Measurements from ENCODE around the gene RFXANK. TPM values are rescaled to one million over a fixed set of nuclear protein-coding genes. Genes with fewer than 3 reads are reported as not detected.

RFXANK gene
- total and polyA plus RNA-seq, 4 donors = 46.6 to 148 (median 98.6) TPM

DNA sequence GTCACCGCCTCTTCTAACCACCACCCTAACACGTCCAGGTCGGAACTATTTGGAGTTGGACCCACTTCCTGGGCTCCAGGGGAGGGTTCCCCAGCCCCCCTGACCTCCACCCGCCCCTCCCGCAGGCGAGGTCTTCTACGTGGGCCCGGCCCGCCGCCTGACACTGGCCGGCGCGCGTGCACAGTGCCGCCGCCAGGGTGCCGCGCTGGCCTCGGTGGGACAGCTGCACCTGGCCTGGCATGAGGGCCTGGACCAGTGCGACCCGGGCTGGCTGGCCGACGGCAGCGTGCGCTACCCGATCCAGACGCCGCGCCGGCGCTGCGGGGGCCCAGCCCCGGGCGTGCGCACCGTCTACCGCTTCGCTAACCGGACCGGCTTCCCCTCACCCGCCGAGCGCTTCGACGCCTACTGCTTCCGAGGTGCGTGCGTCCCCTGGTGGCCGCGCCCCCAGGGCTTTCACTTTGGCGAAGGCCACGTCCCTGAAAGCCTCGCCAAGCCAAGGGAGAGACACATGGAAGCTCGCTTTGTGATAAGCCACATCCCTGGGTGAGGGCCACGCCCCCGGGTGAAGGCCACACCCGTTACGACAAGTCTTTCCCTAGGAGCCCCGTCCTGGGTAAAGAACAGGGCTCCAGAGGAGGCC is 32.9 kb downstream of the RFXANK start:
- no peaks in the 10 kb centered on the region for H3K9me3 ChIP-seq (ENCODE audit: control insufficient read depth in 4 of 4, insufficient read depth in 3 of 4, low read length in 3 of 4)
- ATAC-seq (ENCODE audit: insufficient read depth, low FRiP score) (peak; percentile 62), DNase-seq (peak; percentile 53 to 66 (median 63))
- TF ChIP-seq, protein P1, sequence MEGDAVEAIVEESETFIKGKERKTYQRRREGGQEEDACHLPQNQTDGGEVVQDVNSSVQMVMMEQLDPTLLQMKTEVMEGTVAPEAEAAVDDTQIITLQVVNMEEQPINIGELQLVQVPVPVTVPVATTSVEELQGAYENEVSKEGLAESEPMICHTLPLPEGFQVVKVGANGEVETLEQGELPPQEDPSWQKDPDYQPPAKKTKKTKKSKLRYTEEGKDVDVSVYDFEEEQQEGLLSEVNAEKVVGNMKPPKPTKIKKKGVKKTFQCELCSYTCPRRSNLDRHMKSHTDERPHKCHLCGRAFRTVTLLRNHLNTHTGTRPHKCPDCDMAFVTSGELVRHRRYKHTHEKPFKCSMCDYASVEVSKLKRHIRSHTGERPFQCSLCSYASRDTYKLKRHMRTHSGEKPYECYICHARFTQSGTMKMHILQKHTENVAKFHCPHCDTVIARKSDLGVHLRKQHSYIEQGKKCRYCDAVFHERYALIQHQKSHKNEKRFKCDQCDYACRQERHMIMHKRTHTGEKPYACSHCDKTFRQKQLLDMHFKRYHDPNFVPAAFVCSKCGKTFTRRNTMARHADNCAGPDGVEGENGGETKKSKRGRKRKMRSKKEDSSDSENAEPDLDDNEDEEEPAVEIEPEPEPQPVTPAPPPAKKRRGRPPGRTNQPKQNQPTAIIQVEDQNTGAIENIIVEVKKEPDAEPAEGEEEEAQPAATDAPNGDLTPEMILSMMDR (IDR thresholded peaks at IDR 0.05; ENCODE audit: control extremely low read depth, extremely low read depth) = peak; percentile 38
- H3K4me3 ChIP-seq = no peak overlapping the region
- H3K27ac ChIP-seq (ENCODE audit: low read depth in 1 of 2, low read length in 1 of 2) = no peak overlapping the region
- H3K4me1 ChIP-seq (ENCODE audit: control insufficient read depth in 5 of 5, insufficient read depth in 5 of 5, low read length in 5 of 5) = peaks cover 0 to 7% (median 0%) of the 10 kb centered on the region in 5 donors
- no peak overlapping the region for H3K9ac ChIP-seq (ENCODE audit: insufficient read depth in 1 of 2, low read length in 2 of 2)
- 1 to 2% methylated on average over 52 to 59 of the region's 59 CpGs for WGBS, 2 donors
- H3K36me3 ChIP-seq (ENCODE audit: control insufficient read depth in 4 of 4, insufficient read depth in 4 of 4, low read length in 4 of 4) = no peaks in the 10 kb centered on the region
- H3K27me3 ChIP-seq (ENCODE audit: control insufficient read depth in 3 of 3, insufficient read depth in 3 of 3, low read length in 2 of 3) = peaks cover 4 to 19% (median 12%) of the 10 kb centered on the region in 3 donors

DNA sequence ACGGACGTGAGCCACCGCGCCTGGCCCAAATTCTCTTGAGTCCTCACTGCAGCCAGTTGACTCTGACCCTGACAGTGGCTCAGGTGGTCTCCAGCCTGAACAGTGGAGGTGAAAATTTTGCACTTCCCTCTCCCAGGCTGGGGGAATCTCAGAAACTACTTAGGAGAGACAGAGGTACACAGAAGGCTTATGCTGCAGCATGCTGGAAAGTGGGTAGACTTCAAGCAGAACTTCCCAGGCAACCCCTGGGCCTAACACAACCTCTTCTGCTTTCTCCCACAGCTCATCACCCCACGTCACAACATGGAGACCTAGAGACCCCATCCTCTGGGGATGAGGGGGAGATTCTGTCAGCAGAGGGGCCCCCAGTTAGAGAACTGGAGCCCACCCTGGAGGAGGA is 34.1 kb downstream of the RFXANK start:
- no peak for ATAC-seq (ENCODE audit: insufficient read depth, low FRiP score)
- DNase-seq = no peak
- H3K9me3 ChIP-seq (ENCODE audit: control insufficient read depth in 4 of 4, insufficient read depth in 3 of 4, low read length in 3 of 4) = no peaks in the 10 kb centered on the region
- H3K27ac ChIP-seq (ENCODE audit: low read depth in 1 of 2, low read length in 1 of 2) = no peak overlapping the region
- no peak overlapping the region for H3K9ac ChIP-seq (ENCODE audit: insufficient read depth in 1 of 2, low read length in 2 of 2)
- H3K27me3 ChIP-seq (ENCODE audit: control insufficient read depth in 3 of 3, insufficient read depth in 3 of 3, low read length in 2 of 3) = peaks cover 4 to 19% (median 12%) of the 10 kb centered on the region in 3 donors
- no peak overlapping the region for H3K4me3 ChIP-seq
- no peaks in the 10 kb centered on the region for H3K36me3 ChIP-seq (ENCODE audit: control insufficient read depth in 4 of 4, insufficient read depth in 4 of 4, low read length in 4 of 4)
- peaks cover 0 to 7% (median 0%) of the 10 kb centered on the region in 5 donors for H3K4me1 ChIP-seq (ENCODE audit: control insufficient read depth in 5 of 5, insufficient read depth in 5 of 5, low read length in 5 of 5)
- TF ChIP-seq, protein P1 (IDR thresholded peaks at IDR 0.05; ENCODE audit: control extremely low read depth, extremely low read depth) = no peak
- WGBS, 2 donors = 82 to 83% methylated on average over 5 of the region's 5 CpGs

DNA sequence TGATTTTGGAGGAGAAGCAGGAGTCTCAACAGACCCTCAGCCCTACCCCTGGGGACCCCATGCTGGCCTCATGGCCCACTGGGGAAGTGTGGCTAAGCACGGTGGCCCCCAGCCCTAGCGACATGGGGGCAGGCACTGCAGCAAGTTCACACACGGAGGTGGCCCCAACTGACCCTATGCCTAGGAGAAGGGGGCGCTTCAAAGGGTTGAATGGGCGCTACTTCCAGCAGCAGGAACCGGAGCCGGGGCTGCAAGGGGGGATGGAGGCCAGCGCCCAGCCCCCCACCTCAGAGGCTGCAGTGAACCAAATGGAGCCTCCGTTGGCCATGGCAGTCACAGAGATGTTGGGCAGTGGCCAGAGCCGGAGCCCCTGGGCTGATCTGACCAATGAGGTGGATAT is 34.6 kb downstream of the RFXANK start:
- DNase-seq (no peak), ATAC-seq (ENCODE audit: insufficient read depth, low FRiP score) (no peak)
- Histone ChIP-seq H3K9me3 (ENCODE audit: control insufficient read depth in 4 of 4, insufficient read depth in 3 of 4, low read length in 3 of 4) (no peaks in the 10 kb centered on the region), H3K27me3 (ENCODE audit: control insufficient read depth in 3 of 3, insufficient read depth in 3 of 3, low read length in 2 of 3) (peaks cover 4 to 19% (median 12%) of the 10 kb centered on the region in 3 donors), H3K27ac (ENCODE audit: low read depth in 1 of 2, low read length in 1 of 2) (no peak overlapping the region), H3K4me3 (no peak overlapping the region), H3K9ac (ENCODE audit: insufficient read depth in 1 of 2, low read length in 2 of 2) (no peak overlapping the region), H3K4me1 (ENCODE audit: control insufficient read depth in 5 of 5, insufficient read depth in 5 of 5, low read length in 5 of 5) (peaks cover 0 to 7% (median 0%) of the 10 kb centered on the region in 5 donors), H3K36me3 (ENCODE audit: control insufficient read depth in 4 of 4, insufficient read depth in 4 of 4, low read length in 4 of 4) (no peaks in the 10 kb centered on the region)
- WGBS, 2 donors = 56 to 59% methylated on average over 10 of the region's 10 CpGs
- TF ChIP-seq, protein P1 (IDR thresholded peaks at IDR 0.05; ENCODE audit: control extremely low read depth, extremely low read depth) = no peak
